Esophagus muscularis mucosa (tissue), 4 donors: ENCODE data around the gene ZMYM2.

Experiments used
- CTCF ChIP-seq, 3 experiments: fragments of 200-600 bp in 2 of 3; fragments of 450-650 bp in 1 of 3; sonication (generic) in 2 of 3; IDR thresholded peaks; one replicate each; pipeline ENCODE4 v1.5.1; 2017 to 2019; ENCODE audit warnings: antibody characterized with exemption in 3 of 3, mild to moderate bottlenecking in 2 of 3, moderate library complexity in 1 of 3
- EP300 ChIP-seq: sonication (generic); formaldehyde crosslinking; IDR thresholded peaks from one replicate; pipeline ENCODE4 v1.6.1; 2017; ENCODE audit warnings: antibody characterized with exemption
- POLR2A ChIP-seq: fragments of 450-650 bp; IDR thresholded peaks from one replicate; pipeline ENCODE4 v1.6.1; 2017; ENCODE audit warnings: antibody characterized with exemption, moderate library complexity, mild to moderate bottlenecking, low read depth
- POLR2AphosphoS5 ChIP-seq, 2 donors: sonication (generic); formaldehyde crosslinking; IDR thresholded peaks; one replicate each; pipeline ENCODE4 v1.6.1; 2017; ENCODE audit warnings: antibody characterized with exemption in 2 of 2

GRCh38 chr13:20099319-20099718, 140.8 kb downstream of the ZMYM2 start:
- TF ChIP-seq CTCF (IDR thresholded peaks at IDR 0.05) (no peak), EP300 (no peak), POLR2A (no peak), POLR2AphosphoS5 (IDR thresholded peaks at IDR 0.05) (no peak)
